ACC112 (cell line): ENCODE measurements around the gene RENBP.
A peak's percentile ranks its signal among the peaks of the same experiment; 100 is the strongest.

Experiments
- H2AFZ ChIP-seq: fragments of 200-600 bp; sonication (generic); one replicate; pipeline ENCODE4 v1.6.0; 2017; ENCODE audit warnings: antibody characterized with exemption, low read length; ENCODE audit not compliant: unreplicated experiment
- H3K27ac ChIP-seq: fragments of 200-600 bp; sonication (generic); 2 replicates; pipeline ENCODE4 v1.5.1; 2014; ENCODE audit warnings: low read depth, mild to moderate bottlenecking, antibody characterized with exemption, low read length, moderate library complexity
- H3K27me3 ChIP-seq: fragments of 200-600 bp; sonication (generic); 2 replicates; pipeline ENCODE4 v1.6.1; 2014; ENCODE audit warnings: mild to moderate bottlenecking, antibody characterized with exemption, low read length, moderate library complexity, mixed read lengths; ENCODE audit not compliant: insufficient read depth
- H3K36me3 ChIP-seq: fragments of 200-600 bp; sonication (generic); 2 replicates; pipeline ENCODE4 v1.6.1; 2016; ENCODE audit warnings: mild to moderate bottlenecking, antibody characterized with exemption, low read length, moderate library complexity, mixed read lengths; ENCODE audit not compliant: insufficient read depth
- H3K4me1 ChIP-seq: fragments of 200-600 bp; sonication (generic); one replicate; pipeline ENCODE4 v1.6.1; 2016; ENCODE audit warnings: low read length, mixed read lengths; ENCODE audit not compliant: insufficient read depth, unreplicated experiment, control insufficient read depth
- H3K4me3 ChIP-seq: fragments of 200-600 bp; sonication (generic); 2 replicates; pipeline ENCODE4 v1.5.1; 2014; ENCODE audit warnings: mild to moderate bottlenecking, low read depth, low read length
- H3K79me2 ChIP-seq: fragments of 200-600 bp; sonication (generic); one replicate; pipeline ENCODE4 v1.6.0; 2016; ENCODE audit warnings: low read length; ENCODE audit not compliant: control insufficient read depth, unreplicated experiment, insufficient read depth

The RENBP gene

GRCh38 chrX:153902385-153902784 lies 42.1 kb downstream of the RENBP start:
- no peak overlapping the region for H3K4me3 ChIP-seq
- no peak overlapping the region for H2AFZ ChIP-seq
- H3K79me2 ChIP-seq: no peaks in the 10 kb centered on the region
- peaks cover 9% of the 10 kb centered on the region; the same call in 1 of the 2 replicates for H3K27me3 ChIP-seq
- H3K4me1 ChIP-seq: peaks cover 16% of the 10 kb centered on the region
- H3K27ac ChIP-seq: no peak overlapping the region
- H3K36me3 ChIP-seq: no peaks in the 10 kb centered on the region

- peaks cover 16% of the 10 kb centered on the region for H3K4me1 ChIP-seq
- H2AFZ ChIP-seq: no peak overlapping the region
- H3K27ac ChIP-seq: no peak overlapping the region
- no peak overlapping the region for H3K4me3 ChIP-seq
- H3K27me3 ChIP-seq: peaks cover 9% of the 10 kb centered on the region; the same call in 1 of the 2 replicates
- H3K36me3 ChIP-seq: no peaks in the 10 kb centered on the region
- H3K79me2 ChIP-seq: no peaks in the 10 kb centered on the region
Measured at GRCh38 chrX:153901753-153902140, 42.7 kb downstream of the RENBP start.

GRCh38 chrX:153900831-153901752 lies 43.4 kb downstream of the RENBP start:
- Histone ChIP-seq H3K27ac (peak overlapping the region; percentile 37), H3K36me3 (no peaks in the 10 kb centered on the region), H3K4me3 (no peak overlapping the region), H3K79me2 (no peaks in the 10 kb centered on the region), H3K27me3 (peaks cover 9% of the 10 kb centered on the region; the same call in 1 of the 2 replicates), H2AFZ (no peak overlapping the region), H3K4me1 (peaks cover 16% of the 10 kb centered on the region)

GRCh38 chrX:153897899-153898298 lies 46.5 kb downstream of the RENBP start:
- H3K27ac ChIP-seq: no peak overlapping the region
- no peak overlapping the region for H3K4me3 ChIP-seq
- H3K79me2 ChIP-seq: no peaks in the 10 kb centered on the region
- H3K27me3 ChIP-seq: peaks cover 9% of the 10 kb centered on the region; the same call in 1 of the 2 replicates
- no peaks in the 10 kb centered on the region for H3K36me3 ChIP-seq
- peaks cover 16% of the 10 kb centered on the region for H3K4me1 ChIP-seq
- no peak overlapping the region for H2AFZ ChIP-seq

GRCh38 chrX:153889123-153889522 lies 55.3 kb downstream of the RENBP start:
- H3K4me3 ChIP-seq: no peak overlapping the region
- H3K36me3 ChIP-seq: no peaks in the 10 kb centered on the region
- no peak overlapping the region for H3K27ac ChIP-seq
- no peaks in the 10 kb centered on the region for H3K4me1 ChIP-seq
- H3K79me2 ChIP-seq: no peaks in the 10 kb centered on the region
- H3K27me3 ChIP-seq: peaks cover 37% of the 10 kb centered on the region; the same call in 1 of the 2 replicates
- H2AFZ ChIP-seq: no peak overlapping the region

GRCh38 chrX:153888344-153888743 lies 56.1 kb downstream of the RENBP start:
- Histone ChIP-seq H3K4me3 (no peak overlapping the region), H3K4me1 (no peaks in the 10 kb centered on the region), H3K27ac (no peak overlapping the region), H3K27me3 (peaks cover 37% of the 10 kb centered on the region; the same call in 1 of the 2 replicates), H3K79me2 (no peaks in the 10 kb centered on the region), H3K36me3 (no peaks in the 10 kb centered on the region), H2AFZ (no peak overlapping the region)

- H3K4me3 ChIP-seq: no peak overlapping the region
- H2AFZ ChIP-seq: no peak overlapping the region
- H3K27me3 ChIP-seq: peaks cover 37% of the 10 kb centered on the region; the same call in 1 of the 2 replicates
- no peaks in the 10 kb centered on the region for H3K79me2 ChIP-seq
- H3K36me3 ChIP-seq: no peaks in the 10 kb centered on the region
- no peak overlapping the region for H3K27ac ChIP-seq
- H3K4me1 ChIP-seq: peaks cover under 1% of the 10 kb centered on the region
Measured at GRCh38 chrX:153887385-153887784, 57.1 kb downstream of the RENBP start.

- H3K79me2 ChIP-seq: no peaks in the 10 kb centered on the region
- peaks cover 3% of the 10 kb centered on the region for H3K4me1 ChIP-seq
- H3K27ac ChIP-seq: no peak overlapping the region
- H3K27me3 ChIP-seq: peaks cover 37% of the 10 kb centered on the region; the same call in 1 of the 2 replicates
- H2AFZ ChIP-seq: no peak overlapping the region
- no peak overlapping the region for H3K4me3 ChIP-seq
- no peaks in the 10 kb centered on the region for H3K36me3 ChIP-seq
Measured at GRCh38 chrX:153886915-153887314, 57.5 kb downstream of the RENBP start.

GRCh38 chrX:153885968-153886903 lies 58.2 kb downstream of the RENBP start, which contains the start of gene L1CAM:
TSS of gene L1CAM (minus strand) at chrX:153886173. CDS start at chrX:153875836, 10,337 bp downstream.
- Histone ChIP-seq H3K27ac (no peak within 1 kb of the TSS), H3K79me2 (no peaks in the 10 kb centered on the region), H3K36me3 (no peaks in the 10 kb centered on the region), H3K4me1 (peaks cover 7% of the 10 kb centered on the region), H2AFZ (no peak within 1 kb of the TSS), H3K4me3 (0 out of 2 replicates have a peak within 1 kb of the TSS, but pooled peaks have one; percentile 33), H3K27me3 (peaks cover 37% of the 10 kb centered on the region; the same call in 1 of the 2 replicates)
